Measurements from ENCODE around the gene COMT.

COMT gene

DNA sequence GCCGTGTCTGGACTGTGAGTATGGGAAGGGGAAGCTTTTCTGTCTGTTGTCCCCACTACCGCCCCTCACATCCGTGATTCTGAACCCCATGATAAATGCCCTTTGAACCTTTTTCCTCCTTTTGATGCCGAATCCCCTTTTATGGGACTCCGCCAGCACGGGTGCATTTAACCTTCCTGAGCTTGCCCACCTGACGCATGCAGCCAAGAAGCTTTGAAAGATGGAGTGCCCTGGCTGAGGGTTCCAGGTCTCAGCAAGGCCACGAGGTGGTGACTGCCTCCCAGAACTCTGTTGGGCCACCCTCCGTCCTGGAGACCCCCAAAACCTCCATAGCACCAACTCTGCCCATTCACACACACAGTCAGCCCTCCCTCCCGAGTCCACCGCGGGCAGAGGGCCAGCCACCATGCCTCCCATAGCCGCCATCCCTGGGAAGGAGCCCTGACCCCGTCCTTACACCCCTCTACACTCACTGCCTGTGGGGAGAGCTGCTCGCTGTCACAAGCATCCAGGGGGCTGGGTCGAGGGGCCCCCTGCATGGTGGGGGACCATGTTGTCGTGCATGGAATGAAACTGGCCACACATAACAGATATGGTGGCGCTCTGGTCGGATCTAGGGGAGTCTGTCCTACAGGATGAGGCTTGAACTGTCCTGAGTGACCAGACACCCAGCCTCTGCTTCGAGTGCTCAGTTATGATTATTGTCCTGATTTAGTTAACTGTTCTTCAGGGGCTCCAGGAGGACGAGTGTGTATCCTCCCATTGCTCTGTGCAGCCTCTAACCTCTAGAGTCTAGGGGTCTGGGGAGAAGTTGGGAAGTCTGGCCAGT, 822 bp upstream of the COMT start:
- Histone ChIP-seq H3K9ac (ENCODE audit: low read depth in 1 of 2, low read length in 2 of 2) (peak overlapping the region; percentile 74 to 82), H3K36me3 (ENCODE audit: control insufficient read depth in 1 of 2, insufficient read depth in 2 of 2, low read length in 2 of 2) (no peaks in the 10 kb centered on the region), H3K4me3 (ENCODE audit: low read depth in 1 of 2, low read length in 2 of 2) (peak overlapping the region; percentile 80 to 85), H3K27me3 (ENCODE audit: control insufficient read depth in 1 of 2, insufficient read depth in 2 of 2, low read length in 2 of 2) (no peaks in the 10 kb centered on the region), H3K27ac (ENCODE audit: low read depth, low read length) (no peak overlapping the region), H3K9me3 (ENCODE audit: control insufficient read depth in 1 of 2, low read length in 2 of 2) (no peaks in the 10 kb centered on the region), H3K4me1 (ENCODE audit: control insufficient read depth in 1 of 2, insufficient read depth in 2 of 2, low read length in 2 of 2) (peaks cover 19 to 29% of the 10 kb centered on the region in 2 donors)

DNA sequence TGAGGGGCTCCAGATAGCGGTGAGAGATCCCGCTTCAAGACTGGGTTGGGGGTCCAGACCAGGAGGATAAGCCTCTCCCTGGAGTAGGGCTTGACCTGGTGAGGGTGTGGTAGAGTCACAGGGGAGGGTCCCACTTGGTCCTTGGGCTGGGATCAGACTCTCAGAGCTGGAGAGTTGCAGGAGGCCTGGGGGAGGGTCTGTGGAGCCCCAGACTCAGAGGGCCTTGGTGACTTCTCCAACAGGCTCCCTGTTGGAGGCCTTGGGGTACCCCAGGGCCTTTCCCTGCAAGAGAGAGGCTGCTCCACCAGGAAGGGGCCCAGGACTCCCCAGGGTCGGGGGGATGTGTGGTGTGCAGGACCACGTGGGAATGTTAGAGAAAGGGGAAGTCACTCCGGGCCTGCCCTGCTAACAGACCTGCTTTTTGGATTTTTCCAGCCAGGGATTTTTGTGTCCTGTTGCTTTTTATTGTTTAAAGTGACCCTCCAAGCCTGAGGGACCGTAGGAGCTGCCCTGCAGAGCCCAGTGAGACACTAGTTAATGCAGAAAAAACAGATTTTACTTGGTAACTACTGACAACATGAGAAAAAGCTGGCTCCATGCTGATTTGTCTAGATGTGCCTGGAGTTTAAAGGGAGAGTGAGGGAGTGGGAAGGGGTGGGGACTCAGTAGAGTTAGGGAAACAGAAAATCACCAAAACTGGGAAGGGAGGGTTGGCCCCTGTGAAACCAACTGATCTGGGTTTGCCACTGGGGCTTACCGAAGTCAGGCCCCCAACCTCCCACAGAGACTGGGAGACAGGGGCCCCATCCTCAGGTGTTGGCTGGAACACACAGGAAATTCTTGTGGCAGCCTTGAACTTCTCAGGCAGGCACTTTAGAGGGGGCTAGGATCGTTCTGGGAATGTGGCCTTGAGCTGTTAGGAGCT, 847 bp downstream of the COMT start:
- H3K36me3 ChIP-seq (ENCODE audit: control insufficient read depth in 1 of 2, insufficient read depth in 2 of 2, low read length in 2 of 2), result no peaks in the 10 kb centered on the region
- peak overlapping the region; percentile 84 for H3K27ac ChIP-seq (ENCODE audit: low read depth, low read length)
- no peaks in the 10 kb centered on the region for H3K27me3 ChIP-seq (ENCODE audit: control insufficient read depth in 1 of 2, insufficient read depth in 2 of 2, low read length in 2 of 2)
- H3K4me3 ChIP-seq (ENCODE audit: low read depth in 1 of 2, low read length in 2 of 2), result peak overlapping the region; percentile 80 to 85
- H3K4me1 ChIP-seq (ENCODE audit: control insufficient read depth in 1 of 2, insufficient read depth in 2 of 2, low read length in 2 of 2), result peaks cover 20 to 30% of the 10 kb centered on the region in 2 donors
- peak overlapping the region; percentile 82 to 90 for H3K9ac ChIP-seq (ENCODE audit: low read depth in 1 of 2, low read length in 2 of 2)
- H3K9me3 ChIP-seq (ENCODE audit: control insufficient read depth in 1 of 2, low read length in 2 of 2), result no peaks in the 10 kb centered on the region

DNA sequence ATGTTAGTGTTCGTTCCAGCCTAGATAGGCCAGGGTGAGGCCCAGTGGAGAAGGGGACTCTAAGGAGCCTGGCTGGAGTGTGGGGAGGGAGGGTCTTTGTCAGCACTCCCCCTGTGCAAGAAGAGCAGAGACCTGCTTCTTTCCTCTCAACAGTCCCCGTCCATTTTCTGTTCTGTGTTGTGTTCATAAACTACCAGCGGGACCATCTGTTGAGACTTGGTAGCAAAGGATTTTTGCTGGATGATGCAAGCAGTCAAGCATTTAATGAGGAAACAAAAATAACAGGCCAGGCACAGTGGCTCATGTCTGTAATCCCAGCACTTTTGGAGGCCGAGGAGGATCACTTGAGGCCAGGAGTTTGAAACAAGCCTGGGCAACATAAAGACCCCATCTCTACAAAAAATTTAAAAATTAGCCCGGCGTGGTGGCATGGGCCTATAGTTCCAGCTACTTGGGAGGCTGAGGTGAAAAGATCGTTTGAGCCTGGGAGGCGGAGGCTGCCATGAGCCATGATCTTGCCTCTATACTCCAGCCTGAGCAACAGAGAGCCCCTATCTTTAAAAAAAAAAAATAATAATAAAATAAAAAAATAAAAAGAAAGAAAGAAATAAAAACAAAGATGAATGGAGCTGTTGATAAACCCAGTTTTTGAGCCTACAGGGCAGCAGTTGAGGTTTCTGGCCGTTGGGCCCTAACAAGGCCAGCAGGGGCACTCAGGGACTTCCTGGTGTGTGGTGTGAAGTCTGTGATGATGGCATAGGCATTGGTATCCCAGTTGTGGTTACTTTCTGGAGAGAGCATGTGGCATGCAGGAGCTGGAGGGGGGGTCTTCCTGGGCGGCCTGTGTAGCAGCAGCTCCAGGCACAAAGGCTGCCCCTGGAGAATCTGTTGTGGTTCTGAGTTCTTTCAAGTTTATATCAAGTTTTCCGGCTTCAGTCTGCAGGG, 1.8 kb downstream of the COMT start:
- peaks cover 22 to 26% of the 10 kb centered on the region in 2 donors for H3K4me1 ChIP-seq (ENCODE audit: control insufficient read depth in 1 of 2, insufficient read depth in 2 of 2, low read length in 2 of 2)

DNA sequence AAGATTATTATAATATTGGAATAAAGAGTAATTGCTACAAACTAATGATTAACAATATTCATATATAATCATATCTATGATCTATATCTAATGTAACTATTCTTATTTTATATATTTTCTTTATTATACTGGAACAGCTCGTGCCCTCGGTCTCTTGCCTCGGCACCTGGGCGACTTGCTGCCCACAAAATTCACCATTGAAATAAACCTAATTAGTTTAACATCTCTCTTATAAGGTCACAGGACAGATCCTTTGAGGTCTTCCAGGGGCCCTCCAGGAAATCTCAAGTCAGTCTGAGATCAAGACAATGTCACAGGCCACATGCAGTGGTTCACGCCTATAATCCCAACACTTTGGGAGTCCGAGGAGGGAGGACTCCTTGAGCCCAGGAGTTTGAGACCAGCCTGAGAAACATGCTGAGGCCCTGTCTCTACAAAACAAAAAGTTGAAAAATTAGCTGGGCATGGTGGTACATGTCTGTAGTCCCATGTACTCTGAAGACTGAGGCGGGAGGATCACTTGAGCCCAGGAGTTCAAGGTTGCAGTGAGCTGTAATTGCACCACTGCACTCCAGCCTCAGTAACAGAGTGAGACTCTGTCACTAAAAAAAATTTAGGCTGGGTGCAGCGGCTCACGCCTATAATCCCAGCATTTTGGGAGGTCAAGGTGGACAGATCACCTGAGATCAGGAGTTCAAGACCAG, 6.6 kb downstream of the COMT start:
- Histone ChIP-seq H3K27me3 (ENCODE audit: control insufficient read depth in 1 of 2, insufficient read depth in 2 of 2, low read length in 2 of 2) (no peaks in the 10 kb centered on the region), H3K4me3 (ENCODE audit: low read depth in 1 of 2, low read length in 2 of 2) (no peak overlapping the region), H3K4me1 (ENCODE audit: control insufficient read depth in 1 of 2, insufficient read depth in 2 of 2, low read length in 2 of 2) (peaks cover 3 to 7% of the 10 kb centered on the region in 2 donors), H3K27ac (ENCODE audit: low read depth, low read length) (no peak overlapping the region), H3K9me3 (ENCODE audit: control insufficient read depth in 1 of 2, low read length in 2 of 2) (no peaks in the 10 kb centered on the region), H3K36me3 (ENCODE audit: control insufficient read depth in 1 of 2, insufficient read depth in 2 of 2, low read length in 2 of 2) (no peaks in the 10 kb centered on the region), H3K9ac (ENCODE audit: low read depth in 1 of 2, low read length in 2 of 2) (no peak overlapping the region)

More for the DNA sequence above, 1.8 kb downstream of the COMT start:
- Histone ChIP-seq H3K9ac (ENCODE audit: low read depth in 1 of 2, low read length in 2 of 2) (peak overlapping the region; percentile 82 to 90), H3K36me3 (ENCODE audit: control insufficient read depth in 1 of 2, insufficient read depth in 2 of 2, low read length in 2 of 2) (no peaks in the 10 kb centered on the region), H3K27ac (ENCODE audit: low read depth, low read length) (peak overlapping the region; percentile 84), H3K9me3 (ENCODE audit: control insufficient read depth in 1 of 2, low read length in 2 of 2) (no peaks in the 10 kb centered on the region), H3K27me3 (ENCODE audit: control insufficient read depth in 1 of 2, insufficient read depth in 2 of 2, low read length in 2 of 2) (no peaks in the 10 kb centered on the region), H3K4me3 (ENCODE audit: low read depth in 1 of 2, low read length in 2 of 2) (peak overlapping the region; percentile 80 to 85)

DNA sequence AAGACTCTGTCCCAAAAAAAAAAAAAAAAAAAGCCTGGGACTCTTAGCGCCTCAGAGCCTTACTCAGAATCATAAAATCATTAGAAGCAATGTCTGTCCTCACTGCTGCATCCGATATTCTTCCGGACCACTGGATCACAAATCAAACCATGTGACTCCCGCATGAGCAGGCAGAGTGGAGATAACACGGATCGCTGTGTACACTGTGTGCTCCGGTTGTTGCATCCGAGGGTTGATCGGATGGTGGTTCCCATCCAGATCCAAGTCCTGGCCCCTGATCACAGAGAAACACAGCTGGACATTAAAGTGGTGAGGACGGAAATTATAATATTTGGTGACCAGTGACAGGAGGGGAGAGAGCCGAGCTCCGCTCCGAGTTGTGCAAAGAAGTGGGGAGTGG, 9.8 kb downstream of the COMT start:
- H3K4me3 ChIP-seq (ENCODE audit: low read depth in 1 of 2, low read length in 2 of 2), result no peak overlapping the region

DNA sequence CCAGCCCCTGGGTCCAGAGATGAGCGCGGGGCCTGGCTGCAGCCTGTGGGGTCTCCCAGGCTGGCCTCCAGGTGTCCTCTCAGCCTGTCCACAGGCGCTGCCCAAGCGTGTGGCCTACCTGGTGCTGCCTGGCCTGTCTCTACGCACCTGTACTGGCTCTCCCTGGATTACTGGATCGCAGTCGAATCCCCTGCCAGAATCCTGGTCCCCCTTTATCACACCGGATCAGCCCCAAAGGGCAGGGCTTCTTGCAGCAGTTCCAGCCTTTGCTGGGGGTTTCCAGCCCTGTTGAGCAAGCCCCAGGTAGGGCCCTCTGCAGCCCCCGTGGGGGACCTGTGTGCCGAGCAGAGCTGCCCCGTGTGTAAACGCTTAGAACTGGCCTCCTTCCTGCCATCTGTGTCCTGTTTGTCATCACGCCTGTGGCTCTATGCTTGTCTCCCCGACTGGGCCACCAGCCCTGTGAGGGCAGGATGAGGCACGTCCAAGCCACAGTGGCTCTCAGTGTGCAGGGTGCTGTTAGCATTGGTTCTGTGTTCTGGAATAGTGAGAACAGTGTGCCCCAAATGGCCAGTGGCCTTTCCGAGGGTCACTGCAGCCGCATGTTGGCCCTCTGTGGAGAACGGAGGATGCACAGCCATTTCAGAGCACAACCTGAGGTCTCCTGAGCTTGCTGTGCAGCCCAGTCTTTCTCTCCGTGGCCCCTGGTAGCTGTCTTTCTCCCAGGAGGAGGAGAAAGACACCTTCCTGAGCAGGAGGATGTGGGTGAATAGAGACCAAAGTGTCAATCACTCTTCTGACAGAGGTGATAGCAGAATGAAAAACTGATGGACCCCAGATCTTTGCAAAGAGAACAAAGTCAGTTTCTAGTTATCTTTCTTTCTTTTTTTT, 13.9 kb downstream of the COMT start:
- H3K4me3 ChIP-seq (ENCODE audit: low read depth in 1 of 2, low read length in 2 of 2), result no peak overlapping the region
- H3K4me1 ChIP-seq (ENCODE audit: control insufficient read depth in 1 of 2, insufficient read depth in 2 of 2, low read length in 2 of 2), result peaks cover 17 to 20% of the 10 kb centered on the region in 2 donors
- no peak overlapping the region for H3K27ac ChIP-seq (ENCODE audit: low read depth, low read length)
- H3K36me3 ChIP-seq (ENCODE audit: control insufficient read depth in 1 of 2, insufficient read depth in 2 of 2, low read length in 2 of 2), result no peaks in the 10 kb centered on the region
- no peak overlapping the region for H3K9ac ChIP-seq (ENCODE audit: low read depth in 1 of 2, low read length in 2 of 2)
- H3K9me3 ChIP-seq (ENCODE audit: control insufficient read depth in 1 of 2, low read length in 2 of 2), result no peaks in the 10 kb centered on the region
- no peaks in the 10 kb centered on the region for H3K27me3 ChIP-seq (ENCODE audit: control insufficient read depth in 1 of 2, insufficient read depth in 2 of 2, low read length in 2 of 2)

More for the DNA sequence above, 9.8 kb downstream of the COMT start:
- no peaks in the 10 kb centered on the region for H3K9me3 ChIP-seq (ENCODE audit: control insufficient read depth in 1 of 2, low read length in 2 of 2)
- H3K27me3 ChIP-seq (ENCODE audit: control insufficient read depth in 1 of 2, insufficient read depth in 2 of 2, low read length in 2 of 2), result no peaks in the 10 kb centered on the region
- no peak overlapping the region for H3K27ac ChIP-seq (ENCODE audit: low read depth, low read length)
- H3K36me3 ChIP-seq (ENCODE audit: control insufficient read depth in 1 of 2, insufficient read depth in 2 of 2, low read length in 2 of 2), result no peaks in the 10 kb centered on the region
- H3K4me1 ChIP-seq (ENCODE audit: control insufficient read depth in 1 of 2, insufficient read depth in 2 of 2, low read length in 2 of 2), result peaks cover 11 to 14% of the 10 kb centered on the region in 2 donors
- no peak overlapping the region for H3K9ac ChIP-seq (ENCODE audit: low read depth in 1 of 2, low read length in 2 of 2)

DNA sequence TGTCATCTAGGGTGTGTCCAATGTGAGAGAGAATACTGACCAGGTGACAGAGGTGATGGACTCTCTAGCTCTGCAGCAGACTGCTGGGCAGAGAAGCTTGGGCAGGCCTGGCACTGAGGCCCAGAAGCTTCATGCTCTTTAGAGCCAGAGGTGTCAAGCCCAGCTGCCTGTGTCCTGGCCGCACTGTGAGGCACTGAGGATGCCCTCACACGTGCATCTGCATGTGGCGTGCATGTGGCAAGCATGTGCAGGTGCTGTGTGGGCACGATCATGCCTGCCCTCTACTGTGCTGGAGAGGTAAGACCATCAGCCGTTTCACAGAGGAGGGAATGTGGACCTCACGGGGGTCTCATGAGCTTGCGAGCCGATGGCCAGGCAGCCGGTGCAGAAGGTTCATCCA, 15.9 kb downstream of the COMT start:
- H3K9ac ChIP-seq (ENCODE audit: low read depth in 1 of 2, low read length in 2 of 2), result no peak overlapping the region
- H3K27me3 ChIP-seq (ENCODE audit: control insufficient read depth in 1 of 2, insufficient read depth in 2 of 2, low read length in 2 of 2), result no peaks in the 10 kb centered on the region
- H3K4me3 ChIP-seq (ENCODE audit: low read depth in 1 of 2, low read length in 2 of 2), result no peak overlapping the region
- H3K36me3 ChIP-seq (ENCODE audit: control insufficient read depth in 1 of 2, insufficient read depth in 2 of 2, low read length in 2 of 2), result no peaks in the 10 kb centered on the region
- no peak overlapping the region for H3K27ac ChIP-seq (ENCODE audit: low read depth, low read length)
- H3K9me3 ChIP-seq (ENCODE audit: control insufficient read depth in 1 of 2, low read length in 2 of 2), result no peaks in the 10 kb centered on the region
- H3K4me1 ChIP-seq (ENCODE audit: control insufficient read depth in 1 of 2, insufficient read depth in 2 of 2, low read length in 2 of 2), result peaks cover 36 to 37% of the 10 kb centered on the region in 2 donors

DNA sequence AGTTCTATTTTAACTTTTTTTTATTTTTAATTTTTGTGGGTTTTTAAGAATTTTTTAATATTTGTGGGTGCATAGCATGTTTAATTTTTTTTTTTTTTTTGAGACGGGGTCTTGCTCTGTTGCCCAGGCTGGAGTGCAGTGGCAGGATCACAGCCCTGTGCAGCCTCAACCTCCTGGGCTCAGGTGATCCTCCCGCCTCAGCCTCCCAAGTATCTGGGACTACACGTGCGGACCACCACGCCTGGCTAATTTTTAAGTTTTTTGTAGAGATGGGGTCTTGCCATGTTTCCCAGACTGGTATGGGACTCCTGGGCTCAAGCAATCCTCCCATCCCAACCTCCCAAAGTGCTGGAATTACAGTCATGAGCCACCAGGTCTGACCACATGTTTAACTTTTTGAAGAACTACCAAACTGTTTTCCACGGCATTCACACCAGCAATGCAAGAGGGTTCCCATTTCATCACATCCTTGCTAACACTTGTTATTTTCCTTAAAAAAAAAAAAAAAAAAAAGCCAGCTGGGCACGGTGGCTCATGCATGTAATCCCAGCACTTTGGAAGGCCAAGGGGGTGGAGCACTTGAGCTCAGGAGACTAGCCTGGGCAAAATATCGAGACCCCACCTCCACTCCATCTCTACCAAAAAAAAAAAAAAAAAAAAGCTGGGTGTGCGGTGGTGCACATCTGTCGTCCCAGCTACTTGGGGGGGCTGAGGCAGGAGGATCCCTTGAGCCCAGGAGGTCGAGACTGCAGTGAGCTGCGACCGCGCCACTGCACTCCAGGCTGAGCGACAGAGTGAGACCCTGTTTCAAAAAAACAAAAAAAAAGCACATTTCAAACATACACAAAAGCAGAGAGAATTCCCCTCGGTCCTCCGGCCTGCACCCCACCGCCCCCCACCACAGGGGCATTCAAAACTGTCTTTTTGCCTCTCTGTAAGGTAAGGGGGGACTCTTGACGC, 16.8 kb downstream of the COMT start:
- H3K4me1 ChIP-seq (ENCODE audit: control insufficient read depth in 1 of 2, insufficient read depth in 2 of 2, low read length in 2 of 2), result peaks cover 40 to 42% of the 10 kb centered on the region in 2 donors
- no peaks in the 10 kb centered on the region for H3K27me3 ChIP-seq (ENCODE audit: control insufficient read depth in 1 of 2, insufficient read depth in 2 of 2, low read length in 2 of 2)
- H3K36me3 ChIP-seq (ENCODE audit: control insufficient read depth in 1 of 2, insufficient read depth in 2 of 2, low read length in 2 of 2), result no peaks in the 10 kb centered on the region
- H3K9me3 ChIP-seq (ENCODE audit: control insufficient read depth in 1 of 2, low read length in 2 of 2), result no peaks in the 10 kb centered on the region
- peak overlapping the region in 1 of 2 donors; percentile 18 for H3K9ac ChIP-seq (ENCODE audit: low read depth in 1 of 2, low read length in 2 of 2)
- no peak overlapping the region for H3K4me3 ChIP-seq (ENCODE audit: low read depth in 1 of 2, low read length in 2 of 2)
- H3K27ac ChIP-seq (ENCODE audit: low read depth, low read length), result no peak overlapping the region
